ENCODE measurements around the gene ITPR2.
"Not testable (repeated sequence)": the region's sequence is repeated elsewhere in the genome, so short reads cannot be mapped to it uniquely, and the experiment has no call there.

Gene ITPR2

GRCh38 chr12:26431211-26431610, 401.8 kb downstream of the ITPR2 start:
- DNase-seq: no peak

DNA sequence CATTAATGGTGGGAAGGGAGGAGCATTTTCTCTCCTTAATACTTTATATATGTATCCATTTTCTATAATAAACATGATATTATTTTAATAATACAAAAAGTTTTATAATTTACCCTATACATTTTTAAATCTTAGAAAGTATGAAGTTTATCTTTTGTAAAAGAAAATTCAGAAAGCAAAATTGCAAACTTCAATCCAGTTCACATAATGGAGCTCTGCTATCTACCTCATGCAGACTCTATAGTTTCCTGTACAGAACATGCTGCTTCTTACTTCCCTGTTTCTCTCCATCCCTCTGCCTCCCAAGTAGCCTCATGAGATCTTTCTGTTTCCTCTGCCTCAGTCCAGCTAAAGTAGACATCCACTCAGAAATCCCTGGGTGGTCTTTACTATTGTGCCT, 402.4 kb downstream of the ITPR2 start:
- not testable (repeated sequence) for DNase-seq

- DNase-seq: no peak
These were observed 403.8 kb downstream of the ITPR2 start for GRCh38 chr12:26429070-26429691.

GRCh38 chr12:26428420-26428819, 404.6 kb downstream of the ITPR2 start:
- DNase-seq: no peak

- no peak for DNase-seq
These were observed 406.3 kb downstream of the ITPR2 start for GRCh38 chr12:26426652-26427051.

DNA sequence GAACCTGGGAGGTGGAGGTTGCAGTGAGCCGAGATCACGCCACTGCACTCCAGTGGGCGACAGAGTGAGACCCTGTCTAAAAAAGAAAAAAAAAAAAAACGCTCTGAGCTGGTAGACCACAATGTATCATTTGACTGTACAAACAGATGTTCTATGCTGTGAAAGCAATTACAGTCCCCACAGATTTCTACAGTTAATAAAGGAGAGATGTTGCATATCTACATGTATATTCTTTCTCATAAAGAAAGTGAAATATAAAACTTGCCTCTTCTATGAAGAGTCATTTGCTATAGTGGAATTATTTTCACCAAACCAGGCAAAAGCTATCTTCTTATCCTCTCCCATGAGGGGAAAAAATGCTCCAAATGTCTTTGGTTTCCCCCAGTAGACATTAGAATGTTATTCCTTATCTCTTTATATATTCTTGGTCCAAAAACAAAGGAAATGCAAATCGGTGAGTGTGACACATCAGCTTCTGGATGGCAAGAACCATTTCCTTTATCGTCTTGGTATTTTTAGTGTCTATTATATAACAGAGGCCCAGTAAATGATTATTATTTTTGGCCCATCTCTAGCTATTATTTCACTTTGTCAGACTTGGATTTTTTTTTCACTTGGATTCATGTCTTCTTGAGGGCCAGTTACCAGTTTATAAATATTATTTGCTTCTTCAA, 407.3 kb downstream of the ITPR2 start:
- no peak for DNase-seq

DNA sequence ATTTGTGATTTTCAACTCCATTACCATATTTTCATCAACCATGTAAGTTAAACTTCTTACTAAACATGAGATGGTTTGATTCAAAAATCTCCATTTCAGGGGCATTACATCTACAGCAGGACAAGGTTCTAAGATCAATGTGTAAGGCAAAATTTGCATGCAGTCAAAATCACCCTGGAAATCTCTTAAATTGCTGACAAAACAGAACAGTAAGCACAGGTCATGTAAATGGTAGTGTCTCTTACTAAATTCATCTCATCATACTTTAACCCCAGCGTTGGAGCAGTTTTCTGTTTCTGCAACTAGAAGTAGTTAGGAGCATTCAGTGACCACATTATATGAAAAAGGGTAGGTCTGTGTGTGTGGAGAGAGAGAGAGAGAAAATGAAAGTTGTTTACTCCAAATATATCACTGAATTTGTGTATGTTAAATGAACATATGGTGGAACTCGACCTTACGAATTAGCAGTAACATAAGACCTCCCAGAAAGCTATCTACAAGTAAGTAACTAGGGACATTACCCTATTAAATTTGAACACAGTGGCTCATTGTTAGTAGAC, 410.1 kb downstream of the ITPR2 start:
- no peak for DNase-seq

DNA sequence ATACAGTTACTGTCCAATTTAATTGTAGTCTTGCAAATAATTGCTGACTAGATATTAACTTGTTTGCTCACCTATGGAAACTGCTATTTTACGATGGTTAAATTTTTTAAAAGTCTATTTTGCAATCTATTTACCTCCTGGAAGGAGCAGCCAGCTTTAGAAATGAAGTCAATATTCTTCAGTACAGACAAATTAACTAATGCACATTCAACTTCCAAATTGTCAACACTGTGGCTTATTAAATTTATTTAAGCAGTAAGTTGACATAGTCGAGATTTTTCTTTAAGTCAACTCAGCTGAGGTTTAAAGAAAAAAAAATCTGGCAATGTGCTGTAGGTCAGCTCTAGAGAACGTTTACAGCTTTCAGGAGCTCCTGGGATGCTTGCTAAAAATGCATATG, 416.4 kb downstream of the ITPR2 start:
- DNase-seq: no peak

- no peak for DNase-seq
These were observed 422.3 kb downstream of the ITPR2 start for GRCh38 chr12:26410689-26411088.

DNA sequence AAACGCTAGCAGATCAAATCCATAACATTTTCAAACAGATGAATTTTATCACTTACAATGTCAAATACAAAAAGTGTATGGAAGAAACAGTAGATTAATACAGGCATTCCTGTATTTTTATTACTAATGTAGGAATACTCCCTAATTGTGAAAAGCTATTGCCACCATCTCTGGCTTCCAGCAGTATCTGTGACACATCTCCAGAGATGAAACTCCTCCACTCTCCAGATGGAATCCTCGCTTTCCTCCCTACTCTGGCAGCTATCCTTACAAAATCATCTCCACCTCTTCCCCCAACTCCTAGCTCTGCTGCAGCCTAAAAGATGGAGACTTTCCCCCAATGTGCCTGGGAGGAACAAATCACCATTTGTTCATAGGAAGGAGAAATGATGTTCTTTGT, 426.2 kb downstream of the ITPR2 start:
- no peak for DNase-seq

- no peak for DNase-seq
These were observed 426.6 kb downstream of the ITPR2 start for GRCh38 chr12:26406391-26406790.

DNA sequence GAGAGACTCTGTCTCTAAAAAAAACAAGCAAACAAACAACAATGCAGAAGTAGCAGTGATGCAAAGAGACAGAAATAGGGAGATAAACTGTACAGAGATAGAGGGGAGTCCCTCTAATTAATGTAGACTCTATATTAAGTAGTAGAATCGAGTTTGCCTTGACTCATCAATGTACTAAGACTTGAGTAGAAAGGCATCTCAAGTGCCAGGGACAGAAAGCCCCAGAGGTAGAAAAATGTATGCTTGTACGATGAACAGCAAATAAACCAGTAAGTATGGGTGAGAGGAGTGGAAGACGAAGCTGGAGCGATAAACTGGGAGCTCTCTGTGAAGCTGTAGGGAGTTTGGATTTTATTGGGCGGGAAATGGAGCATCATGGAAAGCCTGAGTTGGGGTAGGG, 429.4 kb downstream of the ITPR2 start:
- no peak for DNase-seq

GRCh38 chr12:26402648-26403047, 430.3 kb downstream of the ITPR2 start:
- DNase-seq: no peak

DNA sequence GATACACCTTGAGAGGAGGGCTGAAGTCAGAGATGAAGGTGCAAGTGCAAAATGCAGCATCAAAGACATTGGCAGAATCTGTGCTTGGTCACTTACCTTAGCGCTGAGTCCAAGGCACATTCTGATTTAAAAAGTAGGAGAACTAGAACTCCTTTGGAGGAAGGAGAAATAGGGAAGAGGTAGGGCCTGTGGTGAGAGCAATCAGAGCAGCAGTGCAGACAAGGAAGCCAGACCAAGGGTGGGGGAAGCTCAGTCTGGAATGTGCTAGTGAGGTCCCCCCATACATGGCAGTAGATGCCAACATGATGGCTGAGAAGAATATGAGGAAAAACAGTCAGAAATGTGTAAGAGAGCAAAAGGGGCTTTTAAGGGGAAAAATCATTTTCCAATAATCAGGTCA, 431.1 kb downstream of the ITPR2 start:
- DNase-seq: no peak

- DNase-seq: no peak
These were observed 432.4 kb downstream of the ITPR2 start for GRCh38 chr12:26400627-26401026.

DNA sequence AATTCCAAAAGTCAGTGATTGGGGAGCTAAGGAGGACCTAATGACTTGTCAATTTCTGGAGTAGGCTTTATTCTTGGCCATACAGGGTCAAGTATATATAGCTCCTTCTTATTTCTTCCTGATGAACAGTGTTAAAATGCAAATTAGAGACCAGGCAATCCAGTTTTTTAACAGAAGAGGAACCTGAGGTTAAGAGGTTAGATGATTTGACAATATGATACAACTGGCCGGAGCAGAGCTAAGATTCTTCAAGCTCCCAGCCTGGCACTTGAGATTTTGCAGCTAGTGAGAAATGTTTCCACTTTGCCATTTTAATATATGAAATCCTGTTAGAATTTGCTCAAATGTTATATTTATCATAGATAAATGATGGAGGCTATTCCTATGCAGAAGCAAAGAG, 433.6 kb downstream of the ITPR2 start:
- DNase-seq: no peak

GRCh38 chr12:26396402-26396801, 436.6 kb downstream of the ITPR2 start:
- DNase-seq: no peak

DNA sequence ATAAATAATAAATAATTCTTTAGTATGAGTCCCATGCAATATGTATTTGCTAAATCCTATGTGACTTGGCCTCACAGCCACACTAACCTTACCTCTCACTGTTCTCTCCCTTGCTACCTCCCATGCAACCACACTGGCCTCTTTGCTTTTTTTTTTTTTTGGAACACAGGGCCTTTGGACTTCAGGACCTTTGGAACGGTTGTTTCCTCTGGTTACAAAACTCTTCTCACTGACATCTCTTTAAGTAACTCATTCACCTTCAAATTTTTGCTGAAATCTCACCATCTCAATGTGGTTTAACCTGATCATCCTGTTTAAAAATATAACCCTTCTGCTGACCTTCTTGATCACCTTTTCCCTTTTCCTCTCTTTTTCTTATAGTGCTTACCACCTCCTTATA, 443.7 kb downstream of the ITPR2 start:
- no peak for DNase-seq

DNA sequence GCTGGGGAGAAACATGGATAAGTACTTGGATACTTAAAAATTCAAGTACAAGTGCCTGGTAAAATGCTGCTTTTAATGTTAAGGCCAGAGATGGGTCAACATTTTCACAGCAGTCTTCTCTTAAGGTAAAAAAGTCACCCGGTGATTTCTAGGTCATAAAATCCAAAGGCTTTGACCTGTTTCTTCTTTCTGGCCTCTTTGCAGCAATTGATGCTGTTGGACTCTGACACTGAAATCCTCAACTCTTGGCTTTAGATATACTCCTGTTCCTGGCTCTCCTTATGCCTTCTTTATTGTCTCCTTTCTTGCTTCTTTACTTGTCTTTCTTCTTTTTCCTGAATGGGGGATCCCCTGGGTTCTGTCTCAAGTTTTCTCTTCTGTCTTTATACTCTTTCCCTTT, 448.5 kb downstream of the ITPR2 start:
- DNase-seq: no peak

DNA sequence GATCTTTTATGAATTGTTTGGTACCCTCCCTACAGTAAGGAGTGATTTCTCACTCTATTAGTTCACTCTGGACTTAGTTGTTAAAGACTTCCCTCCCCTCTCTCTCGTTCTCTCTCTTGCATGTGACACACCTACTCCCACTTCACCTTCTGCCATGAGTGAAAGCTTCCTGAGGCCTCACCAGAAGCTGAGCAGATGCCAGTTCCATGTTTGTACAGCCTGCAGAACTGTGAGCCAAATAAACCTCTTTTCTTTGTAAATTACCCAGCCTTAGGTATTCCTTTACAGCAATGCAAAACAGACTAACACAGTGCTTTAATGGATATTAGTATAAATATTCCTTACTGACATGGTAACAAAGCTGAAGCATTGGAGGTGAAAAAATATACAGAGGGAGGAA, 450.0 kb downstream of the ITPR2 start:
- DNase-seq: no peak

DNA sequence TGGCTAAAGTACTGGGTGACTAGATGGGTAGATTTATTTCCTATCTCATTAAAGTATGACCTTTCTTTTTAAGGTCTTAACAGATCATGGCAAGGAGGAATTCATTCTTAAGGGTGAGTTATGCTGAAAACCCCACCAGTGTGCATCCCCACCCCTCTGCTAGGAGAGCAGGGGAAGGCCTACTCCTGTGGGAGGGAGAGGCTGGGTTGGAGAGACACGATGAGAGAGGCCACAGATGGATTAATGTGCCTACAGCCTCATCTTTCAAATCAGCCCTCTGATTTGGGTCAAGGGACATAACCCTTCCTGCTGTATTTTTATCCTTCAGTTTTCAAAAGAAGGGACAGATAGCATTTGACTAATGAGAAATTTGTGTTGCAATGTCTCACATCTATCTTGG, 452.1 kb downstream of the ITPR2 start:
- no peak for DNase-seq

DNA sequence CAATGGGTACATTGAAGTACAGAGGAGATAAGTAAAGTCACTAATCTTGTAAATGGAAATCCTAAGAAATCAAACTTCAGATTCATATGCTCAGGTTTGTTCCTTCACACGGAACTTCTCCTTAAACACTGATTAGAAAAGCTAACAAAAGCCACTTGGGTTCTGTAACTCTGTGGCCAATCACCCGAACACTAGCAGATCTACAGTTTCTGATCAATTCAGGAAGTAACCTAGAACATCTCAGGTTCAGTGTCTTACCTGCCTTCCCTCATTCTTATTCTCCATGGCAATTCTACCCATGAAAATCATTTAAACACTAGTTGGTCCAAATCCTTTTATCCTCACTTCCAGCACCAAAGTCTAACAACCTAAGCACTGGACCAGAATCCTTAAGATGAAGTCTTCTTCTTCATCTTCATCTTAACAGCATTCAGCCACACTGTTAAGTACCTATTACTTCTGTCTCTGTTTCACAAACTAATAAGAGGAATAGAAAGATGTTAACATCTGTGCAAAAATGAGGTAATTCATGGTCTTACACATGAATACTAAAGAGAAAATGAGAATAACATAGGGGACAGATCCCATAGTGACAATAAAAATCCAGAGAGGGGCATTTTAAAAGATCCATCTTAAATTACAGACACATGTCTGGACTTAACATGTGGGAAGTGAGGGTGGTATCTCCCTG, 453.1 kb downstream of the ITPR2 start:
- DNase-seq: no peak

DNA sequence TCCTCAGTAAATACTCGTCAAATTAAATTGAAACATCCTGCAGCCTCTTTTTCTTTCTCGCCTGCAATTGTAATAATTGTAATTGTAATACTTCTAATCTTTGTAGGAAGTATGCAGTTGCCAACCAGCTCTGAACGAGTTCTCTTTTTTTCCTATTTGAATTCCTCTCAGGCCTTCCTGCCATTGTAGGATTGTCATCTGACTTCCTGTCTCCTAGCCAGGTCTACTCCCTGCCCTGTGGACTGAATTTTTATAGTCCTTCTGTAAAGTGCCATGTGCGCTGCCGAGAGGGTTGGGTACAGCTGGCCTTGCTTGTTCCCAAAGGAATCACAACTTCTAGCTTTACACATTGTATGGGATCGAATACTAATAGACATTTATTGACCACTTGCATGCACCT, 454.3 kb downstream of the ITPR2 start:
- DNase-seq: no peak
